Activated CD8-positive, alpha-beta T cell treated with anti-CD3 and anti-CD28 coated beads for 36 hours (primary cell): ENCODE measurements around the gene RAB20. TPM values are rescaled to one million over a fixed set of nuclear protein-coding genes. Genes with fewer than 3 reads are reported as not detected.

Source experiments
- ATAC-seq: fragments of 200-7000 bp; cut with Tn5 transposase; one replicate; pipeline ENCODE4 v1.10.0; 2021; ENCODE audit warnings: mild to moderate bottlenecking, moderate library complexity
- CTCF ChIA-PET: fragments of 350-600 bp; sonication (Branson Sonifier 250); formaldehyde crosslinking; loops from one replicate; lab custom pipeline; 2021; ENCODE audit warnings: antibody characterized with exemption; lab: Charles Lee
- POLR2A ChIA-PET: fragments of 350-600 bp; sonication (Branson Sonifier 250); formaldehyde crosslinking; loops from one replicate; lab custom pipeline; 2021; ENCODE audit warnings: antibody characterized with exemption; lab: Charles Lee
- DNase-seq: peaks from one replicate; pipeline ENCODE4 v3.0.0-alpha.2; 2020
- H3K27ac Mint-ChIP-seq: one replicate; pipeline ENCODE4 v1.8.0; 2021; ENCODE audit warnings: mild to moderate bottlenecking, mixed read lengths
- H3K27me3 Mint-ChIP-seq: one replicate; pipeline ENCODE4 v1.8.0; 2021; ENCODE audit warnings: mixed read lengths
- H3K36me3 Mint-ChIP-seq: one replicate; pipeline ENCODE4 v1.8.0; 2021; ENCODE audit warnings: low read depth, mixed read lengths
- H3K4me1 Mint-ChIP-seq: one replicate; pipeline ENCODE4 v1.8.0; 2021; ENCODE audit warnings: low read depth, mixed read lengths
- H3K4me3 Mint-ChIP-seq: one replicate; pipeline ENCODE4 v1.8.0; 2021; ENCODE audit warnings: mild to moderate bottlenecking, moderate library complexity, mixed read lengths
- H3K9me3 Mint-ChIP-seq: one replicate; pipeline ENCODE4 v1.8.0; 2021; ENCODE audit warnings: mixed read lengths
- CTCF ChIP-seq: fragments of 200-600 bp; IDR thresholded peaks from one replicate; pipeline ENCODE4 v1.8.0; 2022; ENCODE audit warnings: antibody characterized with exemption, mild to moderate bottlenecking
- intact Hi-C: fragments of 100-400 bp; cut with micrococcal nuclease; formaldehyde crosslinking; loops from one replicate; pipeline ENCODE4 v1.10.0; 2022
- total RNA-seq, 2 experiments: library from RNA; stranded (reverse); gene quantifications; one replicate each; pipeline ENCODE4 v1.2.3, GENCODE V29; 2021

RAB20 gene
- total RNA-seq, 2 experiments from 2014 or later = 10.3 to 11.1 TPM

GRCh38 chr13:110519506-110519905 is 42.0 kb downstream of the RAB20 start:
- POLR2A ChIA-PET = no interaction called here
- H3K4me1 Mint-ChIP-seq = peaks cover 12% of the 10 kb centered on the region
- DNase-seq = no peak
- H3K4me3 Mint-ChIP-seq = no peak overlapping the region
- intact Hi-C loops = no loop called here
- TF ChIP-seq CTCF = no peak
- no peak for ATAC-seq
- peaks cover 4% of the 10 kb centered on the region for H3K27me3 Mint-ChIP-seq
- CTCF ChIA-PET = interaction anchor here (0.6 kb wide), 1 partner anchor 64 kb away, joined by 3 read pairs; no protein-coding TSS in a partner anchor
- no peaks in the 10 kb centered on the region for H3K9me3 Mint-ChIP-seq
- no peaks in the 10 kb centered on the region for H3K36me3 Mint-ChIP-seq
- no peak overlapping the region for H3K27ac Mint-ChIP-seq

GRCh38 chr13:110519046-110519445 is 42.5 kb downstream of the RAB20 start:
- peaks cover 8% of the 10 kb centered on the region for H3K4me1 Mint-ChIP-seq
- H3K4me3 Mint-ChIP-seq = no peak overlapping the region
- H3K9me3 Mint-ChIP-seq = no peaks in the 10 kb centered on the region
- CTCF ChIA-PET = interaction anchor here (0.6 kb wide), 1 partner anchor 63 kb away, joined by 3 read pairs; no protein-coding TSS in a partner anchor
- ATAC-seq = no peak
- H3K36me3 Mint-ChIP-seq = no peaks in the 10 kb centered on the region
- no peak overlapping the region for H3K27ac Mint-ChIP-seq
- DNase-seq = no peak
- intact Hi-C loops = no loop called here
- H3K27me3 Mint-ChIP-seq = peaks cover 4% of the 10 kb centered on the region
- no peak for TF ChIP-seq CTCF
- POLR2A ChIA-PET = no interaction called here

GRCh38 chr13:110518571-110518970 is 43.0 kb downstream of the RAB20 start:
- intact Hi-C loops = no loop called here
- ATAC-seq = no peak
- TF ChIP-seq CTCF = no peak
- H3K27ac Mint-ChIP-seq = no peak overlapping the region
- ChIA-PET POLR2A (no interaction called here), CTCF (no interaction called here)
- H3K4me3 Mint-ChIP-seq = no peak overlapping the region
- no peaks in the 10 kb centered on the region for H3K36me3 Mint-ChIP-seq
- H3K27me3 Mint-ChIP-seq = peaks cover 4% of the 10 kb centered on the region
- DNase-seq = no peak
- no peaks in the 10 kb centered on the region for H3K9me3 Mint-ChIP-seq
- peaks cover 7% of the 10 kb centered on the region for H3K4me1 Mint-ChIP-seq

- ChIA-PET CTCF (no interaction called here), POLR2A (no interaction called here)
- Mint-ChIP-seq H3K27me3 (peaks cover 4% of the 10 kb centered on the region), H3K4me3 (no peak overlapping the region), H3K36me3 (no peaks in the 10 kb centered on the region), H3K27ac (no peak overlapping the region), H3K9me3 (no peaks in the 10 kb centered on the region), H3K4me1 (peaks cover 7% of the 10 kb centered on the region)
- no peak for TF ChIP-seq CTCF
- no peak for DNase-seq
- no peak for ATAC-seq
- intact Hi-C loops = no loop called here
Observed at GRCh38 chr13:110518226-110518525, 43.3 kb downstream of the RAB20 start.

GRCh38 chr13:110517505-110518225 is 43.9 kb downstream of the RAB20 start:
- POLR2A ChIA-PET = no interaction called here

More at GRCh38 chr13:110517505-110518225, 43.9 kb downstream of the RAB20 start:
- intact Hi-C loops = no loop called here
- Mint-ChIP-seq H3K36me3 (no peaks in the 10 kb centered on the region), H3K9me3 (no peaks in the 10 kb centered on the region), H3K4me1 (peaks cover 7% of the 10 kb centered on the region), H3K27me3 (peaks cover 4% of the 10 kb centered on the region), H3K4me3 (no peak overlapping the region), H3K27ac (no peak overlapping the region)
- CTCF ChIA-PET = no interaction called here
- ATAC-seq = no peak
- no peak for TF ChIP-seq CTCF
- DNase-seq = no peak
